Gastrocnemius medialis (tissue), 4 donors: ENCODE results near the gene SLX4IP. TPM values are rescaled to one million over a fixed set of nuclear protein-coding genes. Genes with fewer than 3 reads are reported as not detected.

Source experiments
- ATAC-seq, 2 donors: fragments of 150-250 bp; one replicate each; pipeline ENCODE4 v1.9.1; 2016
- DNase-seq, 2 donors: peaks; one replicate each; pipeline ENCODE4 v3.0.0-alpha.2; 2019
- H3K27ac ChIP-seq, 4 donors: fragments of 200-600 bp; sonication (generic); 1 replicate in 1 of 4; 2 replicates in 3 of 4; pipeline ENCODE4 v1.5.1; 2016 to 2018; ENCODE audit warnings: mild to moderate bottlenecking in 2 of 4, moderate library complexity in 1 of 4
- H3K27me3 ChIP-seq, 3 donors: fragments of 200-600 bp; sonication (generic) in 2 of 3; 1 replicate in 1 of 3; 2 replicates in 2 of 3; pipeline versions ENCODE4 v1.5.1 to v1.6.0; 2016 to 2019; ENCODE audit warnings: mild to moderate bottlenecking in 1 of 3, moderate library complexity in 1 of 3
- H3K36me3 ChIP-seq, 2 donors: fragments of 200-600 bp; sonication (generic) in 1 of 2; one replicate each; pipeline ENCODE4 v1.5.1; 2017 to 2018
- H3K4me1 ChIP-seq, 2 donors: fragments of 200-600 bp; sonication (generic) in 1 of 2; one replicate each; pipeline ENCODE4 v1.5.1; 2016 to 2017; ENCODE audit warnings: mild to moderate bottlenecking in 2 of 2
- H3K4me3 ChIP-seq, 4 donors: fragments of 200-600 bp; sonication (generic) in 3 of 4; 1 replicate in 1 of 4; 2 replicates in 3 of 4; pipeline ENCODE4 v1.5.1; 2016 to 2019; ENCODE audit warnings: mild to moderate bottlenecking in 2 of 4
- H3K9me3 ChIP-seq, 3 donors: fragments of 200-600 bp; sonication (generic) in 2 of 3; 1 replicate in 1 of 3; 2 replicates in 2 of 3; pipeline ENCODE4 v1.5.1; 2016 to 2019
- CTCF ChIP-seq, 5 experiments: fragments of 450-650 bp in 3 of 5; fragments of 200-600 bp in 2 of 5; sonication (generic) in 2 of 5; IDR thresholded peaks in 4 of 5; conservative IDR thresholded peaks in 1 of 5; 1 replicate in 4 of 5; 2 replicates in 1 of 5; pipeline ENCODE4 v1.5.1; 2016 to 2019; ENCODE audit warnings: antibody characterized with exemption in 5 of 5, mild to moderate bottlenecking in 3 of 5, moderate library complexity in 3 of 5
- POLR2A ChIP-seq, 2 donors: fragments of 450-650 bp; IDR thresholded peaks; one replicate each; pipeline ENCODE4 v1.6.1; 2017; ENCODE audit warnings: antibody characterized with exemption in 2 of 2, mild to moderate bottlenecking in 2 of 2, moderate library complexity in 2 of 2
- in situ Hi-C, 4 donors: fragments of 200-750 bp; cut with MboI; loops; one replicate each; pipeline versions ENCODE4 v1.15.0 to v1.8.0; 2017; ENCODE audit warnings: low sequenced_read_pairs in 4 of 4
- intact Hi-C: fragments of 100-400 bp; cut with DNase I; formaldehyde crosslinking; loops from one replicate; pipeline ENCODE4 v1.15.1; 2023; ENCODE audit warnings: low total_unique reads
- total RNA-seq, 4 donors: library from RNA; depleted of rRNA; stranded (reverse); fragments of >200 nt; gene quantifications; one replicate each; pipeline versions ENCODE4 v1.1.0 to v1.2.3, GENCODE V29; 2016

SLX4IP gene
- total RNA-seq, 4 donors from 2014 or later = 0.22 to 1.3 (median 0.71) TPM

DNA sequence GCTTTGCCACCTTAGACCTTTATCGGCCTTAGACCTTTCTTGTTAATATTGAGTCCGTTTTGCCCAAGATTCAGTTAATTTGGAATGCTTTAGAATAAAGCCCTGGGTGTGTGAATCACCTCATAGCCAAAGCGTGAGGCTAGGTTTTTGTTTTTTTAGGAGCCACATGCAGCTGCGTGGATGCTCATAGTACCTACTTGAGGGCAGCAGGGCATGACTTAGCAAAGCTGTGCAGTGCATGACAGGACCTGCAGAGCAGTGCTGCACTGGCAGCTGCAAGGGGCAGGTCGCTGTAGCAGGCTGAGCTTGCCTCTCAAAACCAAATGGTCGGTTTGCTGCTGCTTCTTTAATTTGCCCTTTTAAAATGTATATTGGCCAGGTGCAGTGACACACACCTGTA lies 122.6 kb downstream of the SLX4IP start:
- H3K27me3 ChIP-seq = no peaks in the 10 kb centered on the region
- no peaks in the 10 kb centered on the region for H3K4me1 ChIP-seq
- H3K36me3 ChIP-seq = peaks cover 0 to 9% of the 10 kb centered on the region in 2 donors
- TF ChIP-seq POLR2A (IDR thresholded peaks at IDR 0.05) = no peak
- TF ChIP-seq CTCF (IDR thresholded peaks at IDR 0.05 in 4 of 5, conservative IDR thresholded peaks at IDR 0.05 in 1 of 5) = no peak
- H3K27ac ChIP-seq = peak overlapping the region in 1 of 4 donors; percentile 38
- in situ Hi-C loops (loop anchor here in 3 of 4 donors (10.0 to 25.0 kb wide), 4 partner anchors 647 to 980 kb away; no protein-coding TSS in a partner anchor), intact Hi-C loops (loop anchor here (2.0 kb wide), 1 partner anchor 77 kb away; no protein-coding TSS in a partner anchor)
- no peak overlapping the region for H3K4me3 ChIP-seq
- no peaks in the 10 kb centered on the region for H3K9me3 ChIP-seq
- no peak for DNase-seq
- no peak for ATAC-seq

DNA sequence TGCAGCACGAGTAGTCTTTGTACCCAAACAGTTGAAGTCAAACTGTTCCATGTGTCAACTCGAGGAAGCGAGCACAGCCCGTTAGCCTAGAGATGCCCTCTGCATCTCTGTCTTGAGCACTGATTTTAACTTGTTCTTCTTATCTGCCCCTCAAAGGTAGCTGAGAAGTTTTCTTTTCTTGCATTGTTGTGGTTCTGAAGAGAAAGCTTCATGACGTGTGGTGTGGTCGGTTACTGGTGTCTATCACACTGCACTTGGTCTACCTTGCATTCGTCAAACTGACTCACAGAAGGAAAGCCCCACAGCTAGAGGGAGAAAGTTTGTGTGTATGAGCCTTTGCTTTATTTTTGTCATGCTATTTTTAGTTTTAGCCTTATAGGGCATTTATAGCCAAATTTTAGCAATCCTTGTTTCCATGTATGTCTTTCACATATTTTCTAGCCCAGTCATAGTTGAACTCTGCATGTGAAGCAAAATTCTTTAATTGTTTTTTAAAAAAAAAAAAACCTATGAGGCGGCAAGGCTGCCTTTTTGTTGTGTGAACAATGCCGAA lies 123.6 kb downstream of the SLX4IP start:
- Histone ChIP-seq H3K4me1 (no peaks in the 10 kb centered on the region), H3K27me3 (no peaks in the 10 kb centered on the region), H3K9me3 (no peaks in the 10 kb centered on the region), H3K36me3 (peaks cover 0 to 9% of the 10 kb centered on the region in 2 donors), H3K4me3 (no peak overlapping the region), H3K27ac (peak overlapping the region in 2 of 4 donors; percentile 10 to 38)
- ATAC-seq (no peak), DNase-seq (no peak)
- in situ Hi-C loops (loop anchor here in 3 of 4 donors (10.0 to 25.0 kb wide), 4 partner anchors 646 to 979 kb away; no protein-coding TSS in a partner anchor), intact Hi-C loops (loop anchor here (2.0 kb wide), 1 partner anchor 76 kb away; no protein-coding TSS in a partner anchor)
- TF ChIP-seq CTCF (IDR thresholded peaks at IDR 0.05 in 4 of 5, conservative IDR thresholded peaks at IDR 0.05 in 1 of 5) = no peak
- TF ChIP-seq POLR2A (IDR thresholded peaks at IDR 0.05) = no peak

DNA sequence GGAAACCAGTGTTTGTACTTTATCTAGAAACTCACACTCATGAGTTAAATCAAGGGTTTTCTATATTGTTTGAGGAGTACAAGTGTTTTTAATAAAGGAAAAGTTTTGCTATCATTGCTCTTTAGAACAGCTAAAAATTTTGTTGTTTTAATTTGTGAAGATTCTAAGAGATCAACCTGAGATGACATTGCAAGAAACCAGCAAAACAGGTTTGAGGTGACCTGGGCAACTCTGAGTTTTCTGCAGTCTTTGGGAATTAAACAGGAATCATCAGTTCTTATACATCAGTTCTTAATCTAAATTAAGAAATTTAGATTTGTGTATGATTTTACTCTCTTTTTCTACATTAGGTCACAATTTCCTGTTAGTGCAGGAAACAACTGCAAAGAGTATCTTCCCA lies 124.2 kb downstream of the SLX4IP start:
- Histone ChIP-seq H3K4me3 (no peak overlapping the region), H3K27me3 (no peaks in the 10 kb centered on the region), H3K27ac (peak overlapping the region in 1 of 4 donors; percentile 13), H3K36me3 (peaks cover 0 to 9% of the 10 kb centered on the region in 2 donors), H3K4me1 (no peaks in the 10 kb centered on the region), H3K9me3 (no peaks in the 10 kb centered on the region)
- in situ Hi-C loops (loop anchor here in 3 of 4 donors (10.0 to 25.0 kb wide), 4 partner anchors 646 to 978 kb away; no protein-coding TSS in a partner anchor), intact Hi-C loops (loop anchor here (2.0 kb wide), 1 partner anchor 76 kb away; no protein-coding TSS in a partner anchor)
- ATAC-seq (no peak), DNase-seq (no peak)
- TF ChIP-seq POLR2A (IDR thresholded peaks at IDR 0.05) (no peak), CTCF (IDR thresholded peaks at IDR 0.05 in 4 of 5, conservative IDR thresholded peaks at IDR 0.05 in 1 of 5) (no peak)

GRCh38 chr20:10560686-10561085 lies 125.6 kb downstream of the SLX4IP start:
- Histone ChIP-seq H3K27me3 (no peaks in the 10 kb centered on the region), H3K36me3 (peaks cover 0 to 9% of the 10 kb centered on the region in 2 donors), H3K27ac (no peak overlapping the region), H3K4me1 (no peaks in the 10 kb centered on the region), H3K4me3 (no peak overlapping the region), H3K9me3 (no peaks in the 10 kb centered on the region)
- intact Hi-C loops (no loop called here), in situ Hi-C loops (loop anchor here in 1 of 4 donors (25.0 kb wide), 1 partner anchor 977 kb away; no protein-coding TSS in a partner anchor)
- ATAC-seq (no peak), DNase-seq (no peak)
- TF ChIP-seq POLR2A (IDR thresholded peaks at IDR 0.05) (no peak), CTCF (IDR thresholded peaks at IDR 0.05 in 4 of 5, conservative IDR thresholded peaks at IDR 0.05 in 1 of 5) (no peak)
